Mucosa of descending colon (tissue), 3 donors: ENCODE measurements around the gene ACOXL. TPM values are rescaled to one million over a fixed set of nuclear protein-coding genes. Genes with fewer than 3 reads are reported as not detected.
"Not testable (repeated sequence)": the region's sequence is repeated elsewhere in the genome, so short reads cannot be mapped to it uniquely, and the experiment has no call there.

Experiments used
- ATAC-seq: fragments of 200-7000 bp; cut with Tn5 transposase; one replicate; pipeline ENCODE4 v1.9.1; 2020; ENCODE audit warnings: mild to moderate bottlenecking, moderate library complexity
- DNase-seq, 3 donors: peaks; one replicate each; pipeline ENCODE4 v3.0.0-alpha.2; 2020
- H3K36me3 ChIP-seq: fragments of 200-600 bp; one replicate; pipeline ENCODE4 v1.8.0; 2021; ENCODE audit warnings: low read depth, mild to moderate bottlenecking
- H3K4me1 ChIP-seq: fragments of 200-600 bp; one replicate; pipeline ENCODE4 v1.8.0; 2021; ENCODE audit warnings: low read depth, mild to moderate bottlenecking
- H3K4me3 ChIP-seq: fragments of 200-600 bp; one replicate; pipeline ENCODE4 v1.8.0; 2021; ENCODE audit warnings: mild to moderate bottlenecking
- H3K9me3 ChIP-seq: fragments of 200-600 bp; one replicate; pipeline ENCODE4 v1.8.0; 2021; ENCODE audit warnings: mild to moderate bottlenecking
- intact Hi-C, 2 donors: fragments of 100-400 bp; cut with DNase I in 1 of 2; cut with micrococcal nuclease in 1 of 2; formaldehyde crosslinking; loops; one replicate each; pipeline versions ENCODE4 v1.11.0 to v1.11.1; 2022; cut with DNase I, micrococcal nuclease
- long read RNA-seq, 2 donors: library from polyadenylated mRNA; unstranded; transcript quantifications; one replicate each; pipeline ENCODE4 v2.0.0, GENCODE V29; 2019 to 2021
- total RNA-seq, 3 donors: library from RNA; stranded (reverse); fragmentation: NEBNext Ultra II Directional in 2 of 3; extraction: Animal tissue kit (Norgen Biotek cat#: 25700) in 2 of 3; gene quantifications; one replicate each; pipeline versions ENCODE4 v1.2.1 to v1.2.4, GENCODE V29; 2021 to 2023
- TF ChIP-seq, protein P1 (sequence below): fragments of 200-600 bp; IDR thresholded peaks from one replicate; pipeline ENCODE4 v1.8.0; 2022; ENCODE audit warnings: antibody characterized with exemption, mild to moderate bottlenecking
- donor health status: DM: no; HTN: no; CAD: no; lungs with moderate emphysema.
- donor health status: DM: no; HTN: no; CAD: no.
- donor health status: DM: no; HTN: yes; CAD: no.

Gene ACOXL
- total RNA-seq = 1 to 10 TPM in 1 of 3 donors, under 1 TPM in 2; 0.51 to 1.2 (median 0.87) TPM
- long read RNA-seq, donor 1, partial matches to known transcripts = 0 of 2 reads
- long read RNA-seq, donor 1, other reads (novel, unspliced or antisense) = 2 of 2 reads
- long read RNA-seq, donor 2 = 0 reads

DNA sequence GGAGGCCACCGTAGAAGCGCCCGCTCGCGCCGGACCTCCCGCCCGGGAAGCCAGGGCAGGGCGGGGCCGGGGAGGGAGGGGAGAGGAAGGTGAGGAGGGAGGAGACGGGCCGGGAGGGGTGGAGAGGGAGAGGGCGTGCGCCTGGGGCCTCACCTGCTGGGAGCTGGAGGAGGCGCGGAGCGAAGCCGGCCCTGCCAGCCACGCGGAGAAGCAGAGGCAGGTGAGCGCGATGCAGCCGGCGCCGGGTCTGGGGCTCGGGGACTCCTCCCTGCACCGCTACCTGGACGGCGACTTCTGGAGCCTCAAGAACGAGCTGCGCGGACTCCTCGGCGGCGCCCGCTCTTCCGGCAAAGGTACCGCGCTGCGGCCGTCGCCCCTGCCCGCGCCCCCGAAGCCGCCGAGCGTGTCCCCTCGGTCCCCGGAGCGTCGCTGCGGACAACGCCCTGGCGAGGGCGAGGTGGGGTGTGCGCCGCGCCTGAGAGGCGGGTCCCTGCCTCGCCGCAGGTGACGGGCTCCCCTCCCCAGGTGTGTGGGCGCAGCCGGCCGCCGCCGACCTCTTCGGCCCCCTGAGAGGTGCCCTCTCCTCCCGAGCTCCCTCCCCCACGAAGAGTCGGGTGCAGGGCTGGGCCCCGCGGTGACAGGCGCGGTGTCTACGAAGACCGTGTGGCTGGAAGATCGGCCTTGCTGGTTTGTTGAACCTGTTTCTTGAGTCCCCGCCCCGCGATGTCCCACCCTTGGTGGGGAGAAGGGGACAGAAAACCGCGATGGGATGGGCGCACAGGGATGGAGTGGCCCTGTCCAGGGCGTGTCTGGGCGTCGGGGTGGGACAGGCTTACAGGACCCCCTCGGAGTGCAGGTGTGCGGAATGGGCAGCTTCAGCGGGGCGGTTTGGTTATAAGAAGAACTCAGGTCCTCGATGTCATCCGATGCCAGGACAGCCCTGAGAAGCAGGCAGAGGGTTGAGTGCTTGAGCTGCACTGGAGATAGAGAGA lies at the start of gene ACOXL:
ACOXL (plus strand) TSS at position 152 of the 992 bp plus-strand sequence. CDS start 35,817 bp downstream, outside the sequence.
- Histone ChIP-seq H3K4me1 (peaks cover 9% of the 10 kb centered on the region), H3K9me3 (no peaks in the 10 kb centered on the region), H3K36me3 (no peaks in the 10 kb centered on the region), H3K4me3 (no peak within 1 kb of the TSS)
- TF ChIP-seq, protein P1, sequence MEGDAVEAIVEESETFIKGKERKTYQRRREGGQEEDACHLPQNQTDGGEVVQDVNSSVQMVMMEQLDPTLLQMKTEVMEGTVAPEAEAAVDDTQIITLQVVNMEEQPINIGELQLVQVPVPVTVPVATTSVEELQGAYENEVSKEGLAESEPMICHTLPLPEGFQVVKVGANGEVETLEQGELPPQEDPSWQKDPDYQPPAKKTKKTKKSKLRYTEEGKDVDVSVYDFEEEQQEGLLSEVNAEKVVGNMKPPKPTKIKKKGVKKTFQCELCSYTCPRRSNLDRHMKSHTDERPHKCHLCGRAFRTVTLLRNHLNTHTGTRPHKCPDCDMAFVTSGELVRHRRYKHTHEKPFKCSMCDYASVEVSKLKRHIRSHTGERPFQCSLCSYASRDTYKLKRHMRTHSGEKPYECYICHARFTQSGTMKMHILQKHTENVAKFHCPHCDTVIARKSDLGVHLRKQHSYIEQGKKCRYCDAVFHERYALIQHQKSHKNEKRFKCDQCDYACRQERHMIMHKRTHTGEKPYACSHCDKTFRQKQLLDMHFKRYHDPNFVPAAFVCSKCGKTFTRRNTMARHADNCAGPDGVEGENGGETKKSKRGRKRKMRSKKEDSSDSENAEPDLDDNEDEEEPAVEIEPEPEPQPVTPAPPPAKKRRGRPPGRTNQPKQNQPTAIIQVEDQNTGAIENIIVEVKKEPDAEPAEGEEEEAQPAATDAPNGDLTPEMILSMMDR = no peak
- intact Hi-C loops = no loop called here
- DNase-seq (peak; percentile 72 to 87 (median 84)), ATAC-seq (peak; percentile 98)

GRCh38 chr2:110682872-110683271 lies 49.5 kb upstream of the ACOXL start:
- Histone ChIP-seq H3K9me3 (peaks cover 4% of the 10 kb centered on the region), H3K4me3 (no peak overlapping the region), H3K36me3 (no peaks in the 10 kb centered on the region), H3K4me1 (no peaks in the 10 kb centered on the region)
- no peak for DNase-seq
- ATAC-seq = no peak
- TF ChIP-seq, protein P1 = no peak
- intact Hi-C loops = no loop called here

- H3K4me1 ChIP-seq, DNase-seq, H3K36me3 ChIP-seq, intact Hi-C loops, H3K9me3 ChIP-seq, ATAC-seq, H3K4me3 ChIP-seq: not testable (repeated sequence)
Measured at GRCh38 chr2:110687775-110688484, 44.4 kb upstream of the ACOXL start.

GRCh38 chr2:110688594-110689091 lies 43.7 kb upstream of the ACOXL start:
- no peaks in the 10 kb centered on the region for H3K36me3 ChIP-seq
- H3K9me3 ChIP-seq = peaks cover 4% of the 10 kb centered on the region
- no peak overlapping the region for H3K4me3 ChIP-seq
- no peak for ATAC-seq
- H3K4me1 ChIP-seq = no peaks in the 10 kb centered on the region
- TF ChIP-seq, protein P1 = no peak
- intact Hi-C loops = no loop called here
- DNase-seq = no peak

- Histone ChIP-seq H3K4me1 (no peaks in the 10 kb centered on the region), H3K4me3 (no peak overlapping the region), H3K9me3 (peaks cover 4% of the 10 kb centered on the region), H3K36me3 (no peaks in the 10 kb centered on the region)
- ATAC-seq (no peak), DNase-seq (no peak)
- TF ChIP-seq, protein P1 = no peak
- intact Hi-C loops = no loop called here
Measured at GRCh38 chr2:110690083-110690965, 42.0 kb upstream of the ACOXL start.
